ACHN (cell line): ENCODE measurements around the gene CARMIL1.
A peak's percentile ranks its signal among the peaks of the same experiment; 100 is the strongest.
"Not testable (repeated sequence)": the region's sequence is repeated elsewhere in the genome, so short reads cannot be mapped to it uniquely, and the experiment has no call there.

Experiments used
- DNase-seq: peaks from one replicate; pipeline ENCODE4 v3.0.0-alpha.2; 2015
- in situ Hi-C: cut with HindIII; loops from 2 replicates; pipeline ENCODE4 v1.10.0; 2017; ENCODE audit warnings: low sequenced_read_pairs, low pct_ligation_motif_present, low pct_unique_long_range_greater_than_20kb

The CARMIL1 gene

GRCh38 chr6:25351485-25351884 is 72.3 kb downstream of the CARMIL1 start:
- in situ Hi-C loops, result no loop called here
- no peak for DNase-seq

- no peak for DNase-seq
- in situ Hi-C loops, result no loop called here
These were observed 73.1 kb downstream of the CARMIL1 start for GRCh38 chr6:25352285-25352684.

- peak; percentile 8 for DNase-seq
- in situ Hi-C loops, result no loop called here
These were observed 75.1 kb downstream of the CARMIL1 start for GRCh38 chr6:25354078-25354932.

- in situ Hi-C loops, result no loop called here
- peak; percentile 65 for DNase-seq
These were observed 80.2 kb downstream of the CARMIL1 start for GRCh38 chr6:25359191-25359861.

GRCh38 chr6:25359891-25360290 is 80.7 kb downstream of the CARMIL1 start:
- in situ Hi-C loops, result no loop called here
- DNase-seq, result no peak

- no peak for DNase-seq
- in situ Hi-C loops, result no loop called here
These were observed 81.4 kb downstream of the CARMIL1 start for GRCh38 chr6:25360621-25361020.

GRCh38 chr6:25363427-25363826 is 84.3 kb downstream of the CARMIL1 start:
- DNase-seq, result no peak
- in situ Hi-C loops, result no loop called here

GRCh38 chr6:25365154-25365553 is 86.0 kb downstream of the CARMIL1 start:
- in situ Hi-C loops, result no loop called here
- DNase-seq, result no peak

- in situ Hi-C loops, result no loop called here
- DNase-seq, result no peak
These were observed 87.8 kb downstream of the CARMIL1 start for GRCh38 chr6:25366903-25367545.

GRCh38 chr6:25369036-25369432 is 89.9 kb downstream of the CARMIL1 start:
- DNase-seq, result no peak
- in situ Hi-C loops, result no loop called here

- DNase-seq, result no peak
- in situ Hi-C loops, result no loop called here
These were observed 90.4 kb downstream of the CARMIL1 start for GRCh38 chr6:25369433-25370177.

- DNase-seq, result no peak
- in situ Hi-C loops, result no loop called here
These were observed 91.2 kb downstream of the CARMIL1 start for GRCh38 chr6:25370178-25371036.

GRCh38 chr6:25371037-25371347 is 91.8 kb downstream of the CARMIL1 start:
- DNase-seq, result no peak
- in situ Hi-C loops, result no loop called here

- in situ Hi-C loops, result no loop called here
- no peak for DNase-seq
These were observed 96.0 kb downstream of the CARMIL1 start for GRCh38 chr6:25375125-25375524.

GRCh38 chr6:25377664-25378063 is 98.5 kb downstream of the CARMIL1 start:
- DNase-seq, result no peak
- in situ Hi-C loops, result no loop called here

- in situ Hi-C loops, result no loop called here
- DNase-seq, result no peak
These were observed 101.9 kb downstream of the CARMIL1 start for GRCh38 chr6:25381077-25381476.

- in situ Hi-C loops, DNase-seq: not testable (repeated sequence)
These were observed 103.3 kb downstream of the CARMIL1 start for GRCh38 chr6:25382476-25382875.

GRCh38 chr6:25384234-25384633 is 105.1 kb downstream of the CARMIL1 start:
- in situ Hi-C loops, result no loop called here

More at GRCh38 chr6:25384234-25384633, 105.1 kb downstream of the CARMIL1 start:
- no peak for DNase-seq
